Fibroblast of mammary gland (primary cell): ENCODE data around the gene PNPLA5.

Source experiments
- DNase-seq: peaks from one replicate; pipeline ENCODE4 v3.0.0-alpha.2; 2010; ENCODE audit warnings: low read depth
- H3K4me3 ChIP-seq: 2 replicates; pipeline ENCODE4 v1.5.1; 2011; ENCODE audit warnings: low read depth, mild to moderate bottlenecking, low read length, moderate library complexity; ENCODE audit not compliant: control insufficient read depth
- TF ChIP-seq, protein P1 (sequence below): conservative IDR thresholded peaks from 2 replicates; pipeline ENCODE4 v1.5.1; 2011; ENCODE audit warnings: low read depth, low read length, inconsistent platforms; ENCODE audit not compliant: control insufficient read depth, insufficient read depth

PNPLA5 gene

DNA sequence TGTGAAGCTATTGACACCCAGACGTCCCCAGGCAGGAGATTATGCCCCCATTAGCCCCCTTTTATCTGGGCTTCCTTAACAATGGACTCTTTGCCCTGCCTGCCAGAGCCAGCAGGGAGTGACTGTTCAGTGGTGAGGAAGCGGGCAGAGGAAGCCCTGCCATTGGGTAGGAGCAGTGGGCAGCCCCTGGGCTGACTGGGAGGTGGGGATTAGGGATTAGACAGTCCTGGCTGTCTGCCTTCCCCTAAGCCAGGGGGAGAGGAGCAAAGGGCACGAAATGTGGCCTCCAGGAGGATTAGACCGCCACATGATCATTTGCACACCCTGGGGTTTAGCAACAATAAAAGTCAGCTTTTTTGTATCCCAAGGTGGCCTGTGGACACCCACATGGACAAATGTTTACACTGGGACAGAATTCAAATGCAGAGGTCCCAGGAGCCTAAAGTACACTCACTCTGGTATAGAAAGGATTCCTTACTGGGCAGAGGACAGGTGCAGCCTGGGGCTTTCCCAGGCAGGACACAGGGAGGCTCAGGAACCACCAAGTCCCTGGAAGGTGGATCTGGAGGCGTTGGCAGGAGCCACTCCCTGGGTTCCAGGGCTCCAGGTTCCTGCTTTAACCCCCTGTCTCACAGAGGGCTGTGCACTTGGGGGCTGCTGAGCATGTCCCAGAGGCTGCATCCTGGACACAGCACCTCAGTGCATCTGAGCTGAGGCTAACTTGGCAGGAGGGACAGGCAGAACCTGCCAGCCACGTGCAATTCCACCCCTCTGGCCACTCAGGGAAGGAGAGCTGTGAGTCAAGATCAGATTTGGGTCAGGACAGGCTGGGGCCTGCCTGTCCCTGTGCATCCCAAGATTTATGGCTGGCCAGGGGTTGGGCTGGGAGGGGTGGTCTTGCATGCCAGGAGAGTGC is 33.9 kb upstream of the PNPLA5 start:
- no peak for DNase-seq
- TF ChIP-seq, protein P1, sequence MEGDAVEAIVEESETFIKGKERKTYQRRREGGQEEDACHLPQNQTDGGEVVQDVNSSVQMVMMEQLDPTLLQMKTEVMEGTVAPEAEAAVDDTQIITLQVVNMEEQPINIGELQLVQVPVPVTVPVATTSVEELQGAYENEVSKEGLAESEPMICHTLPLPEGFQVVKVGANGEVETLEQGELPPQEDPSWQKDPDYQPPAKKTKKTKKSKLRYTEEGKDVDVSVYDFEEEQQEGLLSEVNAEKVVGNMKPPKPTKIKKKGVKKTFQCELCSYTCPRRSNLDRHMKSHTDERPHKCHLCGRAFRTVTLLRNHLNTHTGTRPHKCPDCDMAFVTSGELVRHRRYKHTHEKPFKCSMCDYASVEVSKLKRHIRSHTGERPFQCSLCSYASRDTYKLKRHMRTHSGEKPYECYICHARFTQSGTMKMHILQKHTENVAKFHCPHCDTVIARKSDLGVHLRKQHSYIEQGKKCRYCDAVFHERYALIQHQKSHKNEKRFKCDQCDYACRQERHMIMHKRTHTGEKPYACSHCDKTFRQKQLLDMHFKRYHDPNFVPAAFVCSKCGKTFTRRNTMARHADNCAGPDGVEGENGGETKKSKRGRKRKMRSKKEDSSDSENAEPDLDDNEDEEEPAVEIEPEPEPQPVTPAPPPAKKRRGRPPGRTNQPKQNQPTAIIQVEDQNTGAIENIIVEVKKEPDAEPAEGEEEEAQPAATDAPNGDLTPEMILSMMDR = no peak
- no peak overlapping the region for H3K4me3 ChIP-seq

DNA sequence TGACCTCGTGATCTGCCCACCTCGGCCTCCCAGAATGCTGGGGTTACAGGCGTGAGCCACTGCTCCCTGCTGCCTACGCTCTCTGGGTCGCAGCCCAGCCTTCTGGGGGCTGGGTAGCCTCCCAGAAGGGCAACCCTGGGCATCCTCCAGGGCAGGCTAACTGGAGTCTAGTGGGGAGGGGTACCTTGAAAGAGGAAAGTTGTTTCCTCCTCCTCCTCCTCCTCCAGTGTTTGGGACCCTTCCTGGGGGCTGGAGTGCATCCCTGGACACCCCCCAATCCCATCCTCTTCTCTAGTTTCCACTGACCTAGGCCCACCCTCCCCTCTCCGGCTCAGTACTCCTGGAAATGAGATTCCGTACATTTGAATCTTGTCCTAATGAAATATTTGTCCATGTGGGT is 33.1 kb upstream of the PNPLA5 start:
- TF ChIP-seq, protein P1 = no peak
- H3K4me3 ChIP-seq = peak overlapping the region; percentile 63
- DNase-seq = no peak

DNA sequence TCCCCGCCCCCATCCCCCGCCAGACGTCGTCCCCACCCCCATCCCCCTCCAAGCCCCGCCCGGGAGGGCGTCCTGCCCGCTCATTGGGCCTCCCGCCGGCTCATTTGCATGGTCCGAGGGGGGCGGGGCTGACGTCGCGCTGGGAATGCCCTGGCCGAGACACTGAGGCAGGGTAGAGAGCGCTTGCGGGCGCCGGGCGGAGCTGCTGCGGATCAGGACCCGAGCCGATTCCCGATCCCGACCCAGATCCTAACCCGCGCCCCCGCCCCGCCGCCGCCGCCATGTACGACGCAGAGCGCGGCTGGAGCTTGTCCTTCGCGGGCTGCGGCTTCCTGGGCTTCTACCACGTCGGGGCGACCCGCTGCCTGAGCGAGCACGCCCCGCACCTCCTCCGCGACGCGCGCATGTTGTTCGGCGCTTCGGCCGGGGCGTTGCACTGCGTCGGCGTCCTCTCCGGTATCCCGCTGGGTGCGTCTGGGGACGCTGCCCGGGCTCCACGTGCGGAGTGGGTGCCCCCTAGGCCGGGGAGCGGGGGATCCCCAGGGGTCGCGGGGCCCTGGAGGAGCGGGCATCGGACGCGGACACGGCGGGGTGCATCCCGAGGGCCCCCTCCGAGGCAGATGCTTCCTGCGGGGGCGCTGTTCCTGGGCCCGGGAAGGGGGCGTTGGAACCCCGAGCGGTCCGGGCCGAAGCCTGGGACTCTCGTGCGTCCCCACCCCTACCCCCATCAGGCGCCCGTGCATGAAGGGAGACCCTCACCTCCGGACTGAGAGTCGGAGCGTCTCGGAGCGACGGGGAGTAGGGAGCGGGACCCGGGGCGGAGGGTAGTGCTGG is 32.0 kb upstream of the PNPLA5 start, which contains the start of gene PNPLA3:
Gene PNPLA3 (plus strand): TSS at position 175 of the 834 bp plus-strand sequence. CDS start 107 bp downstream, at position 282.
- H3K4me3 ChIP-seq = peak within 1 kb of the TSS; percentile 63
- DNase-seq = peak; percentile 75
- TF ChIP-seq, protein P1 = no peak

DNA sequence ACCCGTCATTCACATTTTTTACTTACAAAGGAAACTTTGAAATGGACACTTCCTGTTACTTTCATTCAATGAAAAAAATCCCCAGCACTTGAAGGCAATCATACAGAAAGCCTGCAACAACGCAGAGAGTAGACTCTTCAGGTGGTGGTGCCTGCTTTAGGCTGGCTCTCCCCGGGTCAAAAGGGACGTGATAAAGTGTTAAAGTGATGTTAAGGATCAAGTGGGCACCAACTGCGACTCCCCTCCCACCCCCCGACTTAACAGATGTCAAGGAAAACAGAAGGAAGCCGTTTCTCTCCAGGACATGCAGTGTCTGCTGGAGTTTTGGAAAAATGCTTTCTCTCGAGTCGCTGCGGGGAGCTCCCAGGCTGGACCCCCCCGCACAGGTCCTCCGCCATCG is 31.4 kb upstream of the PNPLA5 start:
- peak overlapping the region; percentile 44 for H3K4me3 ChIP-seq
- TF ChIP-seq, protein P1 = no peak
- DNase-seq = no peak

DNA sequence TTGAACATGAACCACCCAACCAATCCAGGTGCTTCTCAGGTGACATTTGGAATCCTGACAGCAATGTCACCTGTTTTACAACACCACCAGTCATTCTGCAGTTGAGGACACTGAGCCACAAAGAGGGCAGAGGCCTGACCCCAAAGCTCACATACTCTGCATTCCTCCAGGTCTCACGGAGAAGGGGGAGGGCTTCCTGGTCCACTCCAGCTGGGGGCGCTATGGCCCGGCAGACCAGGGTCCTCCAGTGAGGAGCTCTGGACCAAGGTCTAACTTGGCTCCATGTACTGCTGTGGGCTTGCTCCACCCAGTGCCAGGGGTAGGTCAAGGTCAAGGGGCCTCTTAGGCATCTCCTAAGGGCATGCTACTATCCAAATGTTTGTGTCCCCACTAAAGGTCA is 30.3 kb upstream of the PNPLA5 start:
- no peak for DNase-seq
- TF ChIP-seq, protein P1 = no peak
- H3K4me3 ChIP-seq = no peak overlapping the region

DNA sequence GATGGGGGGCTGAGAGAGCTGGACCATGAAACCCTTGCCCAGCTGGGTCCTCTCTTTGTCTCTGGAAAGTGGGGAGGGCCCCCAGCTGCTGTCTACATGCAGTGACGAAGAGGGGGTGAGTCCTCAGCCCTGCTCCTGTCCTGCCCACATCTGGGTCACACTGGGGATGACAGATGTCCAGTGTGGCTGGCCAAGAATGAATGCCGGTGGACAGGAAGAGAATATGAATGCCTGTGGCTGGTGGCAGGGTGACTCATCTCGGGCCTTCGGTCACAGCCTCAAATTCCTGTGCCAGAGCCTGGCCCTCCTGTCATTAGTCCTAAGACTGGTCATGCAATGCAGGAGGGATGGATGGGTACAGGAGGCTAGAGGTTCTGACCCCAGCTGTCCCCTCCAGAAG is 29.6 kb upstream of the PNPLA5 start:
- H3K4me3 ChIP-seq = no peak overlapping the region
- TF ChIP-seq, protein P1 = no peak
- peak; percentile 56 for DNase-seq
